ENCODE data around the gene KCNN1. TPM values are rescaled to one million over a fixed set of nuclear protein-coding genes. Genes with fewer than 3 reads are reported as not detected.
"Not testable (repeated sequence)": the region's sequence is repeated elsewhere in the genome, so short reads cannot be mapped to it uniquely, and the experiment has no call there.

KCNN1 gene
- polyA plus RNA-seq, 1 donor from 2014 or later: 9.9 TPM

DNA sequence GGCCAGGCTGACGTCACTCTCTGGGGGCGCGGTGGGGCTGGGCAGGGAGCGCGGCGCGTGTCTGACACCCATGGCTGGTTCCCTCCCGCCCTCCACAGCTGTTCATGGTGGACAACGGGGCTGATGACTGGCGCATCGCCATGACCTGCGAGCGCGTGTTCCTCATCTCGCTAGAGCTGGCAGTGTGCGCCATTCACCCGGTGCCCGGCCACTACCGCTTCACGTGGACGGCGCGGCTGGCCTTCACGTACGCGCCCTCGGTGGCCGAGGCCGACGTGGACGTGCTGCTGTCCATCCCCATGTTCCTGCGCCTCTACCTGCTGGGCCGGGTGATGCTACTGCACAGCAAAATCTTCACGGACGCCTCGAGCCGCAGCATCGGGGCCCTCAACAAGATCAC is 14.7 kb downstream of the KCNN1 start (continued):
- no peak for TF ChIP-seq RAD21 (conservative IDR thresholded peaks at IDR 0.05)
- no peak for TF ChIP-seq TAF1 (IDR thresholded peaks at IDR 0.05; ENCODE audit: low read depth)

DNA sequence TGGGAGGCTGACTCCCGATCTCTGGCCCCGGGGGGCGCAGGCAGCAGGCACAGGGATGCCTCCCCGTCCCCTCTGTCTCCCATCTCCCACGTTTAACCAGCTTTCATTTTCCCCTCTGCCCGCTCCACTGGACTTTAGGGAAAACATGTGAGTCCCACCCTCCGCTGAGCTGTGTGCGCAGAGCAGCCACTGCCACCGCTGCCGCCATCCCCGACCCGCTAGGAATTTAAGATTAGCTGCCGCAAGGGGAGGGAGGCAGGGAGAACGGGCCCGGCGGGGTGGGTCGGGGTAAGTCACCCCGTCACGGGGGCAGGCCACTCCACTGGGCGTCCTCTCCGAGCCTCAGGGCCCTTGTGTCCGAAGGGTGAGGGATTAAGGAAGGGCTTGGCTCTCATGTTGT is 15.5 kb downstream of the KCNN1 start:
- Histone ChIP-seq H3K27ac (ENCODE audit: low read length) (no peak overlapping the region), H3K27me3 (ENCODE audit: insufficient read depth, low read depth, low read length) (no peaks in the 10 kb centered on the region), H3K79me2 (replicated peaks; ENCODE audit: insufficient read depth, low read length) (no peaks in the 10 kb centered on the region), H4K20me1 (ENCODE audit: insufficient read depth) (no peaks in the 10 kb centered on the region), H3K9me3 (ENCODE audit: low read length) (no peaks in the 10 kb centered on the region), H3F3A (ENCODE audit: insufficient read depth, low read length, poor library complexity, severe bottlenecking) (no peaks in the 10 kb centered on the region), H3K9me2 (ENCODE audit: insufficient read depth, low read length) (no peaks in the 10 kb centered on the region), H2AFZ (ENCODE audit: low read depth, low read length) (no peak overlapping the region), H3K4me2 (ENCODE audit: low read length) (no peak overlapping the region), H3K9ac (ENCODE audit: low read length) (no peak overlapping the region), H3K36me3 (ENCODE audit: insufficient read depth, low read length) (no peaks in the 10 kb centered on the region), H3K4me3 (ENCODE audit: low read length) (no peak overlapping the region)
- no peak for TF ChIP-seq EZH2 (IDR thresholded peaks at IDR 0.05; ENCODE audit: borderline replicate concordance, insufficient read depth, low read length, poor library complexity, severe bottlenecking)
- TF ChIP-seq, protein P1, sequence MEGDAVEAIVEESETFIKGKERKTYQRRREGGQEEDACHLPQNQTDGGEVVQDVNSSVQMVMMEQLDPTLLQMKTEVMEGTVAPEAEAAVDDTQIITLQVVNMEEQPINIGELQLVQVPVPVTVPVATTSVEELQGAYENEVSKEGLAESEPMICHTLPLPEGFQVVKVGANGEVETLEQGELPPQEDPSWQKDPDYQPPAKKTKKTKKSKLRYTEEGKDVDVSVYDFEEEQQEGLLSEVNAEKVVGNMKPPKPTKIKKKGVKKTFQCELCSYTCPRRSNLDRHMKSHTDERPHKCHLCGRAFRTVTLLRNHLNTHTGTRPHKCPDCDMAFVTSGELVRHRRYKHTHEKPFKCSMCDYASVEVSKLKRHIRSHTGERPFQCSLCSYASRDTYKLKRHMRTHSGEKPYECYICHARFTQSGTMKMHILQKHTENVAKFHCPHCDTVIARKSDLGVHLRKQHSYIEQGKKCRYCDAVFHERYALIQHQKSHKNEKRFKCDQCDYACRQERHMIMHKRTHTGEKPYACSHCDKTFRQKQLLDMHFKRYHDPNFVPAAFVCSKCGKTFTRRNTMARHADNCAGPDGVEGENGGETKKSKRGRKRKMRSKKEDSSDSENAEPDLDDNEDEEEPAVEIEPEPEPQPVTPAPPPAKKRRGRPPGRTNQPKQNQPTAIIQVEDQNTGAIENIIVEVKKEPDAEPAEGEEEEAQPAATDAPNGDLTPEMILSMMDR (IDR thresholded peaks at IDR 0.05; ENCODE audit: poor library complexity, severe bottlenecking): no peak
- TF ChIP-seq SMC3 (conservative IDR thresholded peaks at IDR 0.05; ENCODE audit: poor library complexity): no peak
- TF ChIP-seq TAF1 (IDR thresholded peaks at IDR 0.05; ENCODE audit: low read depth): no peak
- TF ChIP-seq, protein P2, sequence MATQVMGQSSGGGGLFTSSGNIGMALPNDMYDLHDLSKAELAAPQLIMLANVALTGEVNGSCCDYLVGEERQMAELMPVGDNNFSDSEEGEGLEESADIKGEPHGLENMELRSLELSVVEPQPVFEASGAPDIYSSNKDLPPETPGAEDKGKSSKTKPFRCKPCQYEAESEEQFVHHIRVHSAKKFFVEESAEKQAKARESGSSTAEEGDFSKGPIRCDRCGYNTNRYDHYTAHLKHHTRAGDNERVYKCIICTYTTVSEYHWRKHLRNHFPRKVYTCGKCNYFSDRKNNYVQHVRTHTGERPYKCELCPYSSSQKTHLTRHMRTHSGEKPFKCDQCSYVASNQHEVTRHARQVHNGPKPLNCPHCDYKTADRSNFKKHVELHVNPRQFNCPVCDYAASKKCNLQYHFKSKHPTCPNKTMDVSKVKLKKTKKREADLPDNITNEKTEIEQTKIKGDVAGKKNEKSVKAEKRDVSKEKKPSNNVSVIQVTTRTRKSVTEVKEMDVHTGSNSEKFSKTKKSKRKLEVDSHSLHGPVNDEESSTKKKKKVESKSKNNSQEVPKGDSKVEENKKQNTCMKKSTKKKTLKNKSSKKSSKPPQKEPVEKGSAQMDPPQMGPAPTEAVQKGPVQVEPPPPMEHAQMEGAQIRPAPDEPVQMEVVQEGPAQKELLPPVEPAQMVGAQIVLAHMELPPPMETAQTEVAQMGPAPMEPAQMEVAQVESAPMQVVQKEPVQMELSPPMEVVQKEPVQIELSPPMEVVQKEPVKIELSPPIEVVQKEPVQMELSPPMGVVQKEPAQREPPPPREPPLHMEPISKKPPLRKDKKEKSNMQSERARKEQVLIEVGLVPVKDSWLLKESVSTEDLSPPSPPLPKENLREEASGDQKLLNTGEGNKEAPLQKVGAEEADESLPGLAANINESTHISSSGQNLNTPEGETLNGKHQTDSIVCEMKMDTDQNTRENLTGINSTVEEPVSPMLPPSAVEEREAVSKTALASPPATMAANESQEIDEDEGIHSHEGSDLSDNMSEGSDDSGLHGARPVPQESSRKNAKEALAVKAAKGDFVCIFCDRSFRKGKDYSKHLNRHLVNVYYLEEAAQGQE (IDR thresholded peaks at IDR 0.05; ENCODE audit: borderline replicate concordance): no peak
- no peak for TF ChIP-seq EP300 (conservative IDR thresholded peaks at IDR 0.05; ENCODE audit: poor library complexity, severe bottlenecking)
- TF ChIP-seq POLR2AphosphoS5 (IDR thresholded peaks at IDR 0.05): no peak
- no peak for TF ChIP-seq MXI1 (conservative IDR thresholded peaks at IDR 0.05; ENCODE audit: poor library complexity, severe bottlenecking)
- TF ChIP-seq RAD21 (conservative IDR thresholded peaks at IDR 0.05): no peak

DNA sequence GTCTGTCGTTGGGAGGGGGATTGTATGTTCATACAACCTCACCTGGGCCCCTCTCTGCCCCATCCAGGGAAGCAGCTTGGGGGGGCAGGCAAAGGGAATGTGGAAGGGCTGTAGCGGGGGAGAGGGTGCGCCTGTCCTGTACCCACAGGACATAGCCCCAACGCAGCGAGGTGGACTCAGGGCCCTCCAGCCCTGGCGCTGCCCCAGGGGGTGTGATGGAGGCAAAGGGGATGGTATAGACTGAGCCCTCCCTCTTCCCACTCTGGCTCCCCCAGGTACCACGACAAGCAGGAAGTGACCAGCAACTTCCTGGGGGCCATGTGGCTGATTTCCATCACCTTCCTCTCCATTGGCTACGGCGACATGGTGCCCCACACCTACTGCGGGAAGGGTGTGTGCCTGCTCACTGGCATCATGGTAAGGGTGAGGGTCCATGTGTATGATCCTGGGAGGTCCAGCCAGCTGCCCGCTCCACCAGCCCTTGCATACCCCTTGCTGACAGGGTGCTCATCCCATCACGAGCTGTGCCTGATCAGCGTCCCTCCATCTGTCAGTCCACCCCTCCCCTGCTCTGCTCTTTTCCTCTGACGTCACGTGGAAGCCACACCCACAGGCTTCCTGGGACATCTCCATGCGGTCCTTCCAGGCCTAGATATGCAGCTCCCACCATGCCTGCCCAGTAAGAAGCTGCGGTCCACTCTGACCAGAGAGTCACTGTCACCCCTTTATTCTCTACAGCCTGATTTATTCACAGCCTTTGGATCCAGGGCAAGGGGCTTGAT is 18.3 kb downstream of the KCNN1 start:
- no peaks in the 10 kb centered on the region for H3K27me3 ChIP-seq (ENCODE audit: insufficient read depth, low read depth, low read length)
- H3K9ac ChIP-seq (ENCODE audit: low read length): no peak overlapping the region
- no peaks in the 10 kb centered on the region for H3K9me3 ChIP-seq (ENCODE audit: low read length)
- no peak for TF ChIP-seq RAD21 (conservative IDR thresholded peaks at IDR 0.05)
- no peak overlapping the region for H3K4me3 ChIP-seq (ENCODE audit: low read length)
- H3K36me3 ChIP-seq (ENCODE audit: insufficient read depth, low read length): no peaks in the 10 kb centered on the region
- H3F3A ChIP-seq (ENCODE audit: insufficient read depth, low read length, poor library complexity, severe bottlenecking): no peaks in the 10 kb centered on the region
- H2AFZ ChIP-seq (ENCODE audit: low read depth, low read length): no peak overlapping the region
- no peak overlapping the region for H3K27ac ChIP-seq (ENCODE audit: low read length)
- H3K79me2 ChIP-seq (replicated peaks; ENCODE audit: insufficient read depth, low read length): no peaks in the 10 kb centered on the region
- H3K9me2 ChIP-seq (ENCODE audit: insufficient read depth, low read length): no peaks in the 10 kb centered on the region
- no peaks in the 10 kb centered on the region for H4K20me1 ChIP-seq (ENCODE audit: insufficient read depth)
- no peak overlapping the region for H3K4me2 ChIP-seq (ENCODE audit: low read length)

DNA sequence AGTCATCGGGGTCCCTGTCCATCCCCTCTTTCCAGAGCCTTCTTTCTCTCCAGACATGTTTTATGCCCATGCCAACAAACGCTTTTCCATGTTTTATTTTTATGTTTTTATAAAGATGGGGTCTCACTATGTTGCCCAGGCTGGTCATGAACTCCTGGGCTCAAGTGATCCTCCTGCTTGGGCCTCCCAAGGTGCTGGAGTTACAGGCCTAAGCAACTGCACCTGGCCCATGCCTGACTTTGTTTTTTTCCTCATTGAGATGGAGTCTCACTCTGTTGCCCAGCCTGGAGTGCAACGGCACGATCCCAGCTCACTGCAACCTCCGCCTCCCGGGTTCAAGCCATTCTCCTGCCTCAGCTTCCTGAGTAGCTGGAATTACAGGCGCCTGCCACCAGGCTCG is 19.7 kb downstream of the KCNN1 start:
- H3K36me3 ChIP-seq (ENCODE audit: insufficient read depth, low read length); H3K4me3 ChIP-seq (ENCODE audit: low read length): not testable (repeated sequence)

More for the DNA sequence above, 19.7 kb downstream of the KCNN1 start:
- not testable (repeated sequence) for H3K9me2 ChIP-seq (ENCODE audit: insufficient read depth, low read length); H4K20me1 ChIP-seq (ENCODE audit: insufficient read depth); H2AFZ ChIP-seq (ENCODE audit: low read depth, low read length); H3K27me3 ChIP-seq (ENCODE audit: insufficient read depth, low read depth, low read length); H3K9me3 ChIP-seq (ENCODE audit: low read length); H3K27ac ChIP-seq (ENCODE audit: low read length); H3K9ac ChIP-seq (ENCODE audit: low read length); H3K79me2 ChIP-seq (replicated peaks; ENCODE audit: insufficient read depth, low read length); H3K4me2 ChIP-seq (ENCODE audit: low read length); H3F3A ChIP-seq (ENCODE audit: insufficient read depth, low read length, poor library complexity, severe bottlenecking)

Measured in neural cell (in vitro differentiated cells).